HCT116 (cell line): ENCODE results near the gene PDZD8. TPM values are rescaled to one million over a fixed set of nuclear protein-coding genes. Genes with fewer than 3 reads are reported as not detected.

Source experiments
- ATAC-seq: fragments of 200-7000 bp; cut with Tn5 transposase; 2 replicates; pipeline ENCODE4 v1.9.1; 2020; ENCODE audit warnings: mild to moderate bottlenecking, moderate library complexity
- BruUV-seq: library from RNA; stranded (reverse); fragments of 400-500 nt; replicated peaks from 2 replicates; lab custom pipeline; 2021; lab: Mats Ljungman, UMichigan
- CTCF ChIA-PET: fragments of 300-600 bp; sonication (Branson Sonifier 250); formaldehyde crosslinking; loops from one replicate; lab custom pipeline; 2021; ENCODE audit warnings: antibody characterized with exemption; lab: Charles Lee
- POLR2A ChIA-PET: fragments of 300-600, 350-600 bp; sonication (Branson Sonifier 250); formaldehyde crosslinking; loops from one replicate; lab custom pipeline; 2021; ENCODE audit warnings: antibody characterized with exemption; lab: Charles Lee
- RAD21 ChIA-PET, 2 experiments: fragments of 300-600 bp; sonication (Branson Sonifier 250); formaldehyde crosslinking; loops; one replicate each; lab custom pipeline; 2023; ENCODE audit warnings: low total read pairs in 2 of 2; ENCODE audit not compliant: uncharacterized antibody in 2 of 2, unreplicated experiment in 2 of 2, low non-redundant PET in 1 of 2; lab: Charles Lee
- DNase-seq: peaks from one replicate; pipeline ENCODE4 v3.0.0-alpha.2; 2010; ENCODE audit warnings: low read depth, low spot score
- H2AFZ ChIP-seq: fragments of 200-600 bp; shearing (Covaris generic), sonication (generic); 2 replicates; pipeline ENCODE4 v1.6.1; 2017; ENCODE audit warnings: low read depth, mixed run types, mixed read lengths, antibody characterized with exemption, low read length; ENCODE audit not compliant: poor library complexity, severe bottlenecking
- H3K27ac ChIP-seq: 2 replicates; pipeline ENCODE4 v1.5.1; 2012; ENCODE audit warnings: low read depth, low read length
- H3K27me3 ChIP-seq: fragments of 200-600 bp; sonication (generic); 2 replicates; pipeline ENCODE4 v1.6.1; 2016; ENCODE audit warnings: mixed run types, low read length, mixed read lengths; ENCODE audit not compliant: insufficient read depth
- H3K36me3 ChIP-seq, 2 experiments: fragments of 200-500 bp in 1 of 2; fragments of 200-600 bp in 1 of 2; sonication (Bioruptor generic) in 1 of 2; sonication (generic) in 1 of 2; 2 replicates each; pipeline versions ENCODE4 v1.5.1 to v1.6.1; 2014 to 2016; ENCODE audit warnings: low read length in 2 of 2, inconsistent platforms in 1 of 2, mixed read lengths in 1 of 2, mixed run types in 1 of 2; ENCODE audit not compliant: insufficient read depth in 2 of 2, control insufficient read depth in 1 of 2
- H3K4me1 ChIP-seq, 2 experiments: fragments of 200-600 bp in 1 of 2; sonication (generic) in 1 of 2; 2 replicates each; pipeline versions ENCODE4 v1.5.1 to v1.6.1; 2012 to 2017; ENCODE audit warnings: low read length in 2 of 2, inconsistent platforms in 1 of 2, mild to moderate bottlenecking in 1 of 2, mixed read lengths in 1 of 2, mixed run types in 1 of 2, moderate library complexity in 1 of 2; ENCODE audit not compliant: insufficient read depth in 2 of 2, control insufficient read depth in 1 of 2
- H3K4me2 ChIP-seq: fragments of 200-600 bp; sonication (generic); 2 replicates; pipeline ENCODE4 v1.6.1; 2017; ENCODE audit warnings: mixed run types, low read length, mixed read lengths
- H3K4me3 ChIP-seq, 2 experiments: fragments of 200-600 bp in 1 of 2; sonication (generic) in 1 of 2; replicated peaks in 1 of 2; 2 replicates each; pipeline ENCODE4 v1.5.1; 2011 to 2016; ENCODE audit warnings: low read length in 2 of 2, control low read depth in 1 of 2, low read depth in 1 of 2, mild to moderate bottlenecking in 1 of 2, mixed read lengths in 1 of 2, mixed run types in 1 of 2
- H3K79me2 ChIP-seq: fragments of 200-600 bp; sonication (generic); 2 replicates; pipeline ENCODE4 v1.6.1; 2017; ENCODE audit warnings: mild to moderate bottlenecking, mixed run types, low read length, moderate library complexity, mixed read lengths; ENCODE audit not compliant: insufficient read depth
- H3K9ac ChIP-seq: fragments of 200-600 bp; sonication (generic); 2 replicates; pipeline ENCODE4 v1.6.1; 2016; ENCODE audit warnings: low read length, mixed read lengths
- H3K9me2 ChIP-seq: fragments of 200-600 bp; sonication (generic), shearing (Covaris generic); 2 replicates; pipeline ENCODE4 v1.6.1; 2017; ENCODE audit warnings: mixed run types, mild to moderate bottlenecking, moderate library complexity; ENCODE audit not compliant: insufficient read depth
- H3K9me3 ChIP-seq, 2 experiments: fragments of 200-500 bp in 1 of 2; fragments of 200-600 bp in 1 of 2; sonication (Bioruptor generic) in 1 of 2; sonication (generic) in 1 of 2; 2 replicates each; pipeline ENCODE4 v1.6.1; 2014 to 2017; ENCODE audit warnings: low read length in 2 of 2, mixed read lengths in 2 of 2, inconsistent platforms in 1 of 2, low read depth in 1 of 2, mild to moderate bottlenecking in 1 of 2, mixed run types in 1 of 2, moderate library complexity in 1 of 2; ENCODE audit not compliant: control insufficient read depth in 1 of 2, insufficient read depth in 1 of 2
- H4K20me1 ChIP-seq: fragments of 200-600 bp; sonication (generic), shearing (Covaris generic); 2 replicates; pipeline ENCODE4 v1.6.1; 2017; ENCODE audit warnings: mixed run types, mild to moderate bottlenecking, moderate library complexity; ENCODE audit not compliant: insufficient read depth
- EGR1 ChIP-seq: IDR thresholded peaks from 2 replicates; pipeline ENCODE4 v1.6.1; 2012; ENCODE audit warnings: low read depth
- EZH2 ChIP-seq: fragments of 200-600 bp; sonication (generic); IDR thresholded peaks from 2 replicates; pipeline ENCODE4 v1.6.1; 2017; ENCODE audit warnings: antibody characterized with exemption, mixed run types
- EZH2phosphoT487 ChIP-seq: fragments of 200-600 bp; IDR thresholded peaks from 2 replicates; pipeline ENCODE4 v1.6.1; 2018; ENCODE audit warnings: antibody characterized with exemption, borderline replicate concordance
- JUND ChIP-seq: IDR thresholded peaks from 2 replicates; pipeline ENCODE4 v1.6.1; 2012
- POLR2AphosphoS5 ChIP-seq: IDR thresholded peaks from 2 replicates; pipeline ENCODE4 v1.6.1; 2011; ENCODE audit warnings: mild to moderate bottlenecking, low read depth, low read length, moderate library complexity
- RAD21 ChIP-seq: IDR thresholded peaks from 2 replicates; pipeline ENCODE4 v1.6.1; 2012; ENCODE audit warnings: low read depth, mild to moderate bottlenecking
- SP1 ChIP-seq: IDR thresholded peaks from 2 replicates; pipeline ENCODE4 v1.6.1; 2012; ENCODE audit warnings: low read depth
- SRF ChIP-seq: IDR thresholded peaks from 2 replicates; pipeline ENCODE4 v1.6.1; 2012; ENCODE audit warnings: low read depth
- TCF7L2 ChIP-seq: IDR thresholded peaks from 2 replicates; pipeline ENCODE4 v1.7.0; 2011; ENCODE audit warnings: borderline replicate concordance, inconsistent platforms; ENCODE audit not compliant: insufficient read depth, insufficient read length; ENCODE audit errors: extremely low read depth
- YY1 ChIP-seq: IDR thresholded peaks from 2 replicates; pipeline ENCODE4 v1.6.1; 2011; ENCODE audit warnings: low read length, low read depth, moderate library complexity, mild to moderate bottlenecking; ENCODE audit not compliant: insufficient replicate concordance; ENCODE audit errors: extremely low read depth
- ZFX ChIP-seq: fragments of 450-650 bp; IDR thresholded peaks from 2 replicates; pipeline ENCODE4 v1.6.1; 2017
- ZNF274 ChIP-seq: fragments of 200-500 bp; sonication (Bioruptor generic); IDR thresholded peaks from 2 replicates; pipeline ENCODE4 v1.6.1; 2014; ENCODE audit warnings: mild to moderate bottlenecking, low read depth, low read length, inconsistent platforms
- intact Hi-C: fragments of 100-400 bp; cut with micrococcal nuclease; formaldehyde crosslinking; loops from 2 replicates; pipeline ENCODE4 v1.10.0; 2022
- total RNA-seq: library from RNA; stranded (reverse); gene quantifications from one replicate; pipeline ENCODE4 v1.2.1, GENCODE V29; 2021; ENCODE audit not compliant: unreplicated experiment
- TF ChIP-seq, protein P1 (sequence below): IDR thresholded peaks from 2 replicates; pipeline ENCODE4 v1.6.1; 2012; ENCODE audit warnings: low read depth
- TF ChIP-seq, protein P2 (sequence below), 3 experiments: fragments of 200-600 bp in 1 of 3; sonication (generic) in 1 of 3; IDR thresholded peaks in 2 of 3; conservative IDR thresholded peaks in 1 of 3; 2 replicates each; pipeline ENCODE4 v1.5.1; 2012 to 2017; ENCODE audit warnings: low read depth in 2 of 3, low read length in 2 of 3, antibody characterized with exemption in 1 of 3, borderline replicate concordance in 1 of 3, control low read depth in 1 of 3, mild to moderate bottlenecking in 1 of 3, mixed read lengths in 1 of 3, mixed run types in 1 of 3, moderate library complexity in 1 of 3; ENCODE audit not compliant: insufficient read depth in 1 of 3
- TF ChIP-seq, protein P3 (sequence below): IDR thresholded peaks from 2 replicates; pipeline ENCODE4 v1.6.1; 2012

Gene PDZD8
- total RNA-seq, 1 experiment from 2014 or later = 61.7 TPM

DNA sequence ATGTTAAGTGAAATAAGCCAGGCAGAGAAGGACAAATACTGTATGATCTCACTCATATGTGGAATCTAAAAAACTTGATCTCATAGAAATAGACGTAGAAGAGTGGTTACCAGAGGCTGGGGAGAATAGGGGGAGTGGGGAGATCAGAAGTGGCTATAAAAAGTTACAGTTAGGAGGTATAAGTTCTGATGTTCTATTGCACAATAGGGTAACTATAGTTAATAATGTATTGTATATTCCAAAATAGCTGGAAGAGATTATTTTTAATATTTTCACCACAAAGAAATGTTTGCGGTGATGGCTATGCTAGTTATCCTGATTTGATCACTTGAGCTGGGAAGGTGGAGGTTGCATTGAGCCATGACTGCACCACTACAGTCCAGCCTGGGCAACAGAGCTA is 80.5 kb downstream of the PDZD8 start:
- no peak for TF ChIP-seq TCF7L2
- no peak for TF ChIP-seq SP1
- TF ChIP-seq ZNF274 = no peak
- TF ChIP-seq, protein P1, sequence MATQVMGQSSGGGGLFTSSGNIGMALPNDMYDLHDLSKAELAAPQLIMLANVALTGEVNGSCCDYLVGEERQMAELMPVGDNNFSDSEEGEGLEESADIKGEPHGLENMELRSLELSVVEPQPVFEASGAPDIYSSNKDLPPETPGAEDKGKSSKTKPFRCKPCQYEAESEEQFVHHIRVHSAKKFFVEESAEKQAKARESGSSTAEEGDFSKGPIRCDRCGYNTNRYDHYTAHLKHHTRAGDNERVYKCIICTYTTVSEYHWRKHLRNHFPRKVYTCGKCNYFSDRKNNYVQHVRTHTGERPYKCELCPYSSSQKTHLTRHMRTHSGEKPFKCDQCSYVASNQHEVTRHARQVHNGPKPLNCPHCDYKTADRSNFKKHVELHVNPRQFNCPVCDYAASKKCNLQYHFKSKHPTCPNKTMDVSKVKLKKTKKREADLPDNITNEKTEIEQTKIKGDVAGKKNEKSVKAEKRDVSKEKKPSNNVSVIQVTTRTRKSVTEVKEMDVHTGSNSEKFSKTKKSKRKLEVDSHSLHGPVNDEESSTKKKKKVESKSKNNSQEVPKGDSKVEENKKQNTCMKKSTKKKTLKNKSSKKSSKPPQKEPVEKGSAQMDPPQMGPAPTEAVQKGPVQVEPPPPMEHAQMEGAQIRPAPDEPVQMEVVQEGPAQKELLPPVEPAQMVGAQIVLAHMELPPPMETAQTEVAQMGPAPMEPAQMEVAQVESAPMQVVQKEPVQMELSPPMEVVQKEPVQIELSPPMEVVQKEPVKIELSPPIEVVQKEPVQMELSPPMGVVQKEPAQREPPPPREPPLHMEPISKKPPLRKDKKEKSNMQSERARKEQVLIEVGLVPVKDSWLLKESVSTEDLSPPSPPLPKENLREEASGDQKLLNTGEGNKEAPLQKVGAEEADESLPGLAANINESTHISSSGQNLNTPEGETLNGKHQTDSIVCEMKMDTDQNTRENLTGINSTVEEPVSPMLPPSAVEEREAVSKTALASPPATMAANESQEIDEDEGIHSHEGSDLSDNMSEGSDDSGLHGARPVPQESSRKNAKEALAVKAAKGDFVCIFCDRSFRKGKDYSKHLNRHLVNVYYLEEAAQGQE = no peak
- TF ChIP-seq, protein P2, sequence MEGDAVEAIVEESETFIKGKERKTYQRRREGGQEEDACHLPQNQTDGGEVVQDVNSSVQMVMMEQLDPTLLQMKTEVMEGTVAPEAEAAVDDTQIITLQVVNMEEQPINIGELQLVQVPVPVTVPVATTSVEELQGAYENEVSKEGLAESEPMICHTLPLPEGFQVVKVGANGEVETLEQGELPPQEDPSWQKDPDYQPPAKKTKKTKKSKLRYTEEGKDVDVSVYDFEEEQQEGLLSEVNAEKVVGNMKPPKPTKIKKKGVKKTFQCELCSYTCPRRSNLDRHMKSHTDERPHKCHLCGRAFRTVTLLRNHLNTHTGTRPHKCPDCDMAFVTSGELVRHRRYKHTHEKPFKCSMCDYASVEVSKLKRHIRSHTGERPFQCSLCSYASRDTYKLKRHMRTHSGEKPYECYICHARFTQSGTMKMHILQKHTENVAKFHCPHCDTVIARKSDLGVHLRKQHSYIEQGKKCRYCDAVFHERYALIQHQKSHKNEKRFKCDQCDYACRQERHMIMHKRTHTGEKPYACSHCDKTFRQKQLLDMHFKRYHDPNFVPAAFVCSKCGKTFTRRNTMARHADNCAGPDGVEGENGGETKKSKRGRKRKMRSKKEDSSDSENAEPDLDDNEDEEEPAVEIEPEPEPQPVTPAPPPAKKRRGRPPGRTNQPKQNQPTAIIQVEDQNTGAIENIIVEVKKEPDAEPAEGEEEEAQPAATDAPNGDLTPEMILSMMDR (IDR thresholded peaks at IDR 0.05 in 2 of 3, conservative IDR thresholded peaks at IDR 0.05 in 1 of 3; ENCODE audit: borderline replicate concordance in 1 of 3, insufficient read depth in 1 of 3, low read depth in 2 of 3, low read length in 2 of 3) = no peak
- TF ChIP-seq SRF = no peak
- no peak for TF ChIP-seq EZH2phosphoT487
- no peak for TF ChIP-seq JUND
- TF ChIP-seq, protein P3, sequence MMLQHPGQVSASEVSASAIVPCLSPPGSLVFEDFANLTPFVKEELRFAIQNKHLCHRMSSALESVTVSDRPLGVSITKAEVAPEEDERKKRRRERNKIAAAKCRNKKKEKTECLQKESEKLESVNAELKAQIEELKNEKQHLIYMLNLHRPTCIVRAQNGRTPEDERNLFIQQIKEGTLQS = no peak
- TF ChIP-seq EZH2 = no peak
- no peak for TF ChIP-seq POLR2AphosphoS5
- no peak for TF ChIP-seq EGR1
- TF ChIP-seq RAD21 = no peak
- no peak for TF ChIP-seq YY1
- no peak for TF ChIP-seq ZFX
- H2AFZ ChIP-seq = no peak overlapping the region
- CTCF ChIA-PET = interaction anchor here (1.4 kb wide), 1 partner anchor 28 kb away, joined by 3 read pairs; no protein-coding TSS in a partner anchor
- BruUV-seq = no TSS peak
- intact Hi-C loops = no loop called here
- no peak for DNase-seq
- ATAC-seq = no peak
- no peaks in the 10 kb centered on the region for H3K27me3 ChIP-seq
- RAD21 ChIA-PET = no interaction called here
- POLR2A ChIA-PET = no interaction called here
- H4K20me1 ChIP-seq = peaks cover 23% of the 10 kb centered on the region; the same call in 1 of the 2 replicates
- no peaks in the 10 kb centered on the region for H3K4me1 ChIP-seq
- H3K4me2 ChIP-seq = no peak overlapping the region
- H3K9ac ChIP-seq = no peak overlapping the region
- H3K4me3 ChIP-seq = no peak overlapping the region
- H3K27ac ChIP-seq = no peak overlapping the region
- H3K9me3 ChIP-seq = no peaks in the 10 kb centered on the region
- H3K36me3 ChIP-seq = peaks cover 0 to 4% of the 10 kb centered on the region in 2 experiments; a peak in 2 of 4 replicates
- H3K9me2 ChIP-seq = no peaks in the 10 kb centered on the region
- peaks cover 60% of the 10 kb centered on the region for H3K79me2 ChIP-seq
